GM13976 (cell line): ENCODE measurements around the gene ABCB9.
"Not testable (repeated sequence)": the region's sequence is repeated elsewhere in the genome, so short reads cannot be mapped to it uniquely, and the experiment has no call there.

Experiments
- DNase-seq: peaks from one replicate; pipeline ENCODE4 v3.0.0; 2012; ENCODE audit warnings: low spot score
- CTCF ChIP-seq: IDR thresholded peaks from 2 replicates; pipeline ENCODE4 v1.5.1; 2012; ENCODE audit warnings: borderline replicate concordance, mild to moderate bottlenecking; ENCODE audit not compliant: insufficient read depth; ENCODE audit errors: extremely low read depth, missing control alignments, control extremely low read depth
- in situ Hi-C: fragments of 300-500 bp; cut with MboI; formaldehyde crosslinking; loops from one replicate; pipeline ENCODE4 v1.12.0; 2022; ENCODE audit warnings: low sequenced_read_pairs, mixed read lengths, inconsistent platforms; ENCODE audit not compliant: unreplicated experiment

The ABCB9 gene

GRCh38 chr12:122895704-122896636 is 70.3 kb downstream of the ABCB9 start, which contains the start of gene VPS37B:
VPS37B (minus strand) TSS chr12:122896124; CDS start chr12:122896062, 62 bp downstream.
- in situ Hi-C loops = no loop called here
- no peak for TF ChIP-seq CTCF
- peak; percentile 94 for DNase-seq

DNA sequence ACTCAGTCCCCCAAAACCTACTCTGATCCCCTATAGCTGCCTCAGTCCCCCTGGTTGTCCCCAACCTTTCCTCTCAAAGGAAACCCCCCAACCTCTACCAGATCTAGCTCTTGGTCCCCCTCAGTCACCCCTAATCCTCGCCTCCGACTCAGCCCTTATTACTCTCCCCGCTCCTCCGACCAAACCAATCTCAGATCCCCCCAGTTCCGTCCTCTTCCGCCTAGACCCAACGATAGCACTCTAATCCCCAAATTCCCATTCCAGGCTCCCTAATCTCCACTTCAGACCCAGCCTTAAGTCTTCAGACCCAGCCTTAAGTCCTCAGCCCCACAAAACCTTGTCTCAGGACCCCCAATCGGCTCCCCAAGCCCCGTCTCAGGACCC is 71.0 kb downstream of the ABCB9 start:
- in situ Hi-C loops = no loop called here
- TF ChIP-seq CTCF = no peak
- DNase-seq = no peak

DNA sequence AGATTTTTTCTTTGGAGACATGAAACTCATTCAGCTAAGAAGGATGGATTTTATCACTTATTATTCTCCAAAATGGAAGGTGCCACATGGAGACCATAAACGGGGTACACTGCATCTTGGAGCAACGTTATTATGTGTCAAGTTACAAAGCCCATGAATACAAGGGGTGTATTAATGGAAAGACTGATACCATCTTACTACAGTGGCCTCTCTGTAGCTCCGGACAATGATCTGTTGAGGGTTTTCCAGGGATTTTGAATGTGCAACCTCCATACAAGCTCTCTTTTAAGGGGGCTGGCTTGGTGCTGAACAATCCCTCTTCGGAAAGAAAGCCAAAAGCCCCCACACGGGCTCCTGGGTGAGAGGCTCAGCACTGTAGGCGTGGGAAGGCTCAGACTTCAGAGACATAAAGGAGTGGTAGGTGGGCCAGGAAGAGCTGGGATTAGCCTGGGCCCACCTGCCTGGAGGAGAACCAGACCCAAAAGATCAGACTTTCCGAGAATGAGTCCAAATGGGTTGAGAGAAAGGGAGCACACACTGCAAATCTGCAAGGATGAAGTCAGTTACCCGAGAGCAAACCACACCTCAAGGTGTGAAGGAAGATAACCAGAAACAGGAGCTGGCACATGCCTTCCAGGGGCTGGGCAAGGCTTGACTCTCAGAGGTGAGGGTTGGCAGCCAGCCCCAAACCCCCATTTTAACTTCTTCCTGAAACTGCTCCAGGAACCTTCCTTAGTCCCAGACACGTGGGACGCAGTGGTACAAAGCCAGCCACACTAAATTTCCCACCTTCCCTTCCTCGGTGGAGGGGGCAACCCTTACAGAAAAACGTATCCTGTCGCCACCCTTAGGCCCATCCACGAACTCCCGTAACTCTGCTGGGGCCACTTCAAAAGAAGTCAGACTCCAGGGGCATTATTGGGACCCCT is 71.8 kb downstream of the ABCB9 start:
- no peak for TF ChIP-seq CTCF
- in situ Hi-C loops = no loop called here
- no peak for DNase-seq

DNA sequence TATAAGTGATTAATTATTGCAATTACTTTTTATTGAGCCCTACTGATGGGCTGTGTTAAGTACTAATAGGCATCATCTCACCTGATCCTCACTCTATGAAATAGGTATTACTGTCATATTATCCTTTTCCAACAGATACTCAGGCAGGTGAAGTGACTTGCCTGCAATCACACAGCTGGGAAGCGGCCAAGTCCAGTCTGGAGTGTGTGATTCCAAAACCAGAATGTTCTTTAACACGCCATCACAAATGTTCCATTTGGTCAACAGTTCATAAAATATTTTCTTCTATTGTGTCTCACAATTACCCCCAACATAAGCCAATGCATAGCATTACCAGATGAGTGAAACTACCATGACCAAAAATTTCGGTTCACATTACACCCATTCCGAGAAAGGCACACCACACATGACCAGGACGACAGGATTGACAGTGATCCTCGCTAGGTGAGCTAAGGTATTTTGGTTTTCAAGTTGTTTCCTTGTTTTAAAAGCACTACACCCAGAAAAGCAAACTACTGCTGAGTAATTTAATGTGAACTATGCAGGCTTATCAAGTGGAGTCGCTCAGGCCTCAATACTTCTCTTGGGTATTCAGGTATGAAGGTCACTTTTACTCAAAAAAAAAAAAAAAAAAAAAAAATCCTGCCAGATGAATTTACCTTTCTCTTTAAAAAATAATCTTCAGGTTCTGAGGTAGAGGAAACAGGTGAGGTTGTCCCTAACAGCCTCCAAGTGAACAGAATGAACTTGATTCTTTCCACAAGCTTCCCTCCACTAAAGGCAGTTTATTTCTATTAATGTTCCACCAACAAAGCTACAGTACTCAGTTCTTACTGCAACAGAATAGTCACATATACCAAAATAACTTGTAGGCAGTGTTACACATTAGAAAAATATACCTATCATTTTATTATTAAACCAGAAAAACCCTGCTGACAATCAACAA is 72.8 kb downstream of the ABCB9 start:
- DNase-seq = no peak
- in situ Hi-C loops = no loop called here
- no peak for TF ChIP-seq CTCF

- in situ Hi-C loops, DNase-seq: not testable (repeated sequence)
Measured at GRCh38 chr12:122892724-122893123, 73.5 kb downstream of the ABCB9 start.

DNA sequence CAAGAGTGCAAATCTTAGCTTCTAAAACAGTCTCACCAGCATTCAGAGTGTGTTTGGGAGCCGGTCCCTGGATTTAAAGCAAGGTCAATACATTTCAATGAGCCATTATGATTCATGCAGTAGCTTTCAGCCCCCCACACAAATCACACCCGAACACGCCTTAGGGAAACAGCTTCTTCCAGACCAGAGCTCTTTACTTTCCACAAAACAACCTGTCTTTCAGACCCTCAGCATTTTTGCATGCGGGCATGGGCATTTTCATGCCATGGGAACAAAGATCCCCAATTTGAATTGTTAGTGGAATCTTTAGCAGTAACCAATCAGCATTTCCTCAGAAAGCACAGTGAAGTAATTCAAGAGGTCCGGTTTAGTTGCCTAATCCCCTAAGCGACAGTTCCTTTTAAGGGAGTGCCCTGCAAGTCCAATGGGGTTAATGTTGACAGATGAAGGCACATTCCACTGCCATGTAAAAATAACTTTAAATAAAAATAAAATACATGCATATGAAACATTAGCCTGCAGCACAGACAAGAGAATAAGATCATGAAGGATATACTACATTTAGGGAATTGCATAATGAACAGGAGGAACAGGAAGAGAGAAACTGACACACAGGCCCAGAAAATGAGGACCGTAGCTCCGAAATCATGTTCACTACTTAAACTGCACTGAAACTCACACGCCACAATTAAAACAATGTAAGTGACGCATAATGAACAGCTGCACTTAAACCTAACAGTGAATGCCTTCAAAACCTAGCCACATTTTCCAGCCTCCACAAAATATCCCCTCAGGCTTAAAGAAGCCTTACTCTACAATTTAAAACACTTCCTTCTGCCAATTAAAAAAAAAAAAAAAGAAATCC is 74.4 kb downstream of the ABCB9 start:
- no peak for DNase-seq
- in situ Hi-C loops = no loop called here
- TF ChIP-seq CTCF = no peak
